ENCODE results near the gene DEXI.

- no peak for TF ChIP-seq SP1 (IDR thresholded peaks at IDR 0.05)
- TF ChIP-seq CTBP1 (IDR thresholded peaks at IDR 0.05; ENCODE audit: borderline replicate concordance), result no peak
- TF ChIP-seq LEF1 (IDR thresholded peaks at IDR 0.05; ENCODE audit: borderline replicate concordance), result no peak
- TF ChIP-seq TARDBP (IDR thresholded peaks at IDR 0.05), result no peak
Measured at GRCh38 chr16:10896723-10897122, 45.5 kb downstream of the DEXI start.
